PC-3 (cell line): ENCODE measurements around the gene TLE3.

Experiments
- CTCF ChIP-seq: fragments of 300-600 bp; sonication (generic); conservative IDR thresholded peaks from 2 replicates; pipeline ENCODE4 v1.5.1; 2017; ENCODE audit warnings: antibody characterized with exemption, low read depth, mild to moderate bottlenecking, low read length
- EZH2 ChIP-seq: fragments of 300-600 bp; sonication (generic); IDR thresholded peaks from one replicate; pipeline ENCODE4 v1.6.1; 2017; ENCODE audit warnings: antibody characterized with exemption, mild to moderate bottlenecking, low read length; ENCODE audit not compliant: unreplicated experiment

- no peak for TF ChIP-seq EZH2
- no peak for TF ChIP-seq CTCF
These were observed 57.8 kb downstream of the TLE3 start for GRCh38 chr15:70039917-70040316.
